C4-2B (cell line): ENCODE data around the gene IL1RAPL2.
"Not testable (repeated sequence)": the region's sequence is repeated elsewhere in the genome, so short reads cannot be mapped to it uniquely, and the experiment has no call there.

Experiments
- ZFX ChIP-seq: fragments of 450-650 bp; IDR thresholded peaks from 2 replicates; pipeline ENCODE4 v1.6.1; 2017
- TF ChIP-seq, protein P1 (sequence below): fragments of 450-650 bp; conservative IDR thresholded peaks from 2 replicates; pipeline ENCODE4 v1.5.1; 2017; ENCODE audit warnings: mild to moderate bottlenecking

DNA sequence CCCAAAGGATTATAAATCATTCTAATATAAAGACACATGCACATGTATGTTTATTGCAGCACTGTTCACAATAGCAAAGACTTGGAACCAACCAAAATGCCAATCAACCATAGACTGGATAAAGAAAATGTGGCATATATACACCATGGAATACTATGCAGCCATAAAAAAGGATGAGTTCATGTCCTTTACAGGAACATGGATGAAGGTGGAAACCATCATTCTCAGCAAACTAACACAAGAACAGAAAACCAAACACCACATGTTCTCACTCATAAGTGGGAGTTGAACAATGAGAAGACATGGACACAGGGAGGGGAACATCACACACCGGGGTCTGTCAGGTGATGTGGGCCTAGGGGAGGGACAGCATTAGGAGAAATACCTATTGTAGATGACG is 23.6 kb upstream of the IL1RAPL2 start:
- TF ChIP-seq, protein P1, sequence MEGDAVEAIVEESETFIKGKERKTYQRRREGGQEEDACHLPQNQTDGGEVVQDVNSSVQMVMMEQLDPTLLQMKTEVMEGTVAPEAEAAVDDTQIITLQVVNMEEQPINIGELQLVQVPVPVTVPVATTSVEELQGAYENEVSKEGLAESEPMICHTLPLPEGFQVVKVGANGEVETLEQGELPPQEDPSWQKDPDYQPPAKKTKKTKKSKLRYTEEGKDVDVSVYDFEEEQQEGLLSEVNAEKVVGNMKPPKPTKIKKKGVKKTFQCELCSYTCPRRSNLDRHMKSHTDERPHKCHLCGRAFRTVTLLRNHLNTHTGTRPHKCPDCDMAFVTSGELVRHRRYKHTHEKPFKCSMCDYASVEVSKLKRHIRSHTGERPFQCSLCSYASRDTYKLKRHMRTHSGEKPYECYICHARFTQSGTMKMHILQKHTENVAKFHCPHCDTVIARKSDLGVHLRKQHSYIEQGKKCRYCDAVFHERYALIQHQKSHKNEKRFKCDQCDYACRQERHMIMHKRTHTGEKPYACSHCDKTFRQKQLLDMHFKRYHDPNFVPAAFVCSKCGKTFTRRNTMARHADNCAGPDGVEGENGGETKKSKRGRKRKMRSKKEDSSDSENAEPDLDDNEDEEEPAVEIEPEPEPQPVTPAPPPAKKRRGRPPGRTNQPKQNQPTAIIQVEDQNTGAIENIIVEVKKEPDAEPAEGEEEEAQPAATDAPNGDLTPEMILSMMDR: not testable (repeated sequence)
- TF ChIP-seq ZFX: not testable (repeated sequence)
